H1 (cell line): Measurements from ENCODE around the gene PRR19. TPM values are rescaled to one million over a fixed set of nuclear protein-coding genes. Genes with fewer than 3 reads are reported as not detected.

Experiments
- BACH1 ChIP-seq: IDR thresholded peaks from 2 replicates; pipeline ENCODE4 v1.6.1; 2012; ENCODE audit warnings: low read length, improper control_type of control experiment
- YY1 ChIP-seq: IDR thresholded peaks from 2 replicates; pipeline ENCODE4 v1.6.1; 2011; ENCODE audit warnings: low read depth, mild to moderate bottlenecking, low read length
- polyA plus RNA-seq, 7 experiments: library from polyadenylated mRNA; depleted of rRNA in 3 of 7; stranded (reverse) in 5 of 7; unstranded in 2 of 7; fragments of >200 nt in 5 of 7; fragments of 200-250 nt in 2 of 7; gene quantifications; 1 replicate in 5 of 7; 2 replicates in 1 of 7; 4 replicates in 1 of 7; pipeline versions ENCODE4 v1.2.1 to v1.2.3, GENCODE V29; 2011 to 2013; ENCODE audit warnings: missing spikeins in 2 of 7, mixed read lengths in 2 of 7
- total RNA-seq: library from RNA; stranded (reverse); fragmentation: NEBNext Ultra II Directional; extraction: Animal tissue kit (Norgen Biotek cat#: 25700); gene quantifications from 2 replicates; pipeline ENCODE4 v1.2.1, GENCODE V29; 2021
- TF ChIP-seq, protein P1 (sequence below): fragments of 300-600 bp; sonication (generic); IDR thresholded peaks from 2 replicates; pipeline ENCODE4 v1.7.1; 2012; ENCODE audit warnings: low read length, moderate library complexity, mild to moderate bottlenecking, inconsistent platforms; ENCODE audit not compliant: insufficient replicate concordance

The PRR19 gene
- total and polyA plus RNA-seq, 2 of the 8 experiments (the other 6 are each of a cell fraction or from before 2014, with no cell fraction given): 7.2 to 7.5 TPM

DNA sequence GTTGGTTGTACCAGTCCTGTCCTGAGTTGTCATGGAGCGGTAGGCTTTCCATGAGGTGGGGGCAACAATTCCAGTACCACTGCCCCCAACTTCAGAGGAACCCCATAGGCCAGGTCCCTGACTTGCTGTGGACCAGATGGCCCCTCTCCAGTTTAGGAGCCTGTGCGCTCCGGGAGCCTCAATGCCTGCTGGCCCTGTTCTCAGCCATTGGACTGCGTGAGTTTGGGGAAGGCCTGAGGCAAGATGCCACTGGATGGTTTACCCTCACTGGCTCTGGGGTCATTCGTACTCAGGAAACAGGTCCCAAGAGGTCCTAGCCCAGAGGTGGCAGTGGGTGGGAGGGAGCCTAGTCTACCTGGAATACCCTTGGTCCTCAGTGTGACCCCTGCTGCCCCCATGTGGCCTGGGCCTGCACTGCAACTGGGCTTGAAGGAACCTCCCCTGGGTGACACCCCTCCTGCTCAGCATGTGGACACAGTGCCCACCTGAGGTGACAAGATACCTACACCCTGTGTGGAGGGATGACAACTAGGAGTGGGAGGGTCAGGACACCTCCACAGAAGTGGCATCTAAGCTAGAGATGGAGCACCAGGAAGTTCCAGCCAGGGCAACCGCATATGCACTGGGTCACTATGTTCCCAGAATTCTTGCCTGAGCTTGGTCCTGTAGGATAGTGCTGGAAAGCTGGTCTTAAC is 6.0 kb upstream of the PRR19 start (continued):
- TF ChIP-seq, protein P1, sequence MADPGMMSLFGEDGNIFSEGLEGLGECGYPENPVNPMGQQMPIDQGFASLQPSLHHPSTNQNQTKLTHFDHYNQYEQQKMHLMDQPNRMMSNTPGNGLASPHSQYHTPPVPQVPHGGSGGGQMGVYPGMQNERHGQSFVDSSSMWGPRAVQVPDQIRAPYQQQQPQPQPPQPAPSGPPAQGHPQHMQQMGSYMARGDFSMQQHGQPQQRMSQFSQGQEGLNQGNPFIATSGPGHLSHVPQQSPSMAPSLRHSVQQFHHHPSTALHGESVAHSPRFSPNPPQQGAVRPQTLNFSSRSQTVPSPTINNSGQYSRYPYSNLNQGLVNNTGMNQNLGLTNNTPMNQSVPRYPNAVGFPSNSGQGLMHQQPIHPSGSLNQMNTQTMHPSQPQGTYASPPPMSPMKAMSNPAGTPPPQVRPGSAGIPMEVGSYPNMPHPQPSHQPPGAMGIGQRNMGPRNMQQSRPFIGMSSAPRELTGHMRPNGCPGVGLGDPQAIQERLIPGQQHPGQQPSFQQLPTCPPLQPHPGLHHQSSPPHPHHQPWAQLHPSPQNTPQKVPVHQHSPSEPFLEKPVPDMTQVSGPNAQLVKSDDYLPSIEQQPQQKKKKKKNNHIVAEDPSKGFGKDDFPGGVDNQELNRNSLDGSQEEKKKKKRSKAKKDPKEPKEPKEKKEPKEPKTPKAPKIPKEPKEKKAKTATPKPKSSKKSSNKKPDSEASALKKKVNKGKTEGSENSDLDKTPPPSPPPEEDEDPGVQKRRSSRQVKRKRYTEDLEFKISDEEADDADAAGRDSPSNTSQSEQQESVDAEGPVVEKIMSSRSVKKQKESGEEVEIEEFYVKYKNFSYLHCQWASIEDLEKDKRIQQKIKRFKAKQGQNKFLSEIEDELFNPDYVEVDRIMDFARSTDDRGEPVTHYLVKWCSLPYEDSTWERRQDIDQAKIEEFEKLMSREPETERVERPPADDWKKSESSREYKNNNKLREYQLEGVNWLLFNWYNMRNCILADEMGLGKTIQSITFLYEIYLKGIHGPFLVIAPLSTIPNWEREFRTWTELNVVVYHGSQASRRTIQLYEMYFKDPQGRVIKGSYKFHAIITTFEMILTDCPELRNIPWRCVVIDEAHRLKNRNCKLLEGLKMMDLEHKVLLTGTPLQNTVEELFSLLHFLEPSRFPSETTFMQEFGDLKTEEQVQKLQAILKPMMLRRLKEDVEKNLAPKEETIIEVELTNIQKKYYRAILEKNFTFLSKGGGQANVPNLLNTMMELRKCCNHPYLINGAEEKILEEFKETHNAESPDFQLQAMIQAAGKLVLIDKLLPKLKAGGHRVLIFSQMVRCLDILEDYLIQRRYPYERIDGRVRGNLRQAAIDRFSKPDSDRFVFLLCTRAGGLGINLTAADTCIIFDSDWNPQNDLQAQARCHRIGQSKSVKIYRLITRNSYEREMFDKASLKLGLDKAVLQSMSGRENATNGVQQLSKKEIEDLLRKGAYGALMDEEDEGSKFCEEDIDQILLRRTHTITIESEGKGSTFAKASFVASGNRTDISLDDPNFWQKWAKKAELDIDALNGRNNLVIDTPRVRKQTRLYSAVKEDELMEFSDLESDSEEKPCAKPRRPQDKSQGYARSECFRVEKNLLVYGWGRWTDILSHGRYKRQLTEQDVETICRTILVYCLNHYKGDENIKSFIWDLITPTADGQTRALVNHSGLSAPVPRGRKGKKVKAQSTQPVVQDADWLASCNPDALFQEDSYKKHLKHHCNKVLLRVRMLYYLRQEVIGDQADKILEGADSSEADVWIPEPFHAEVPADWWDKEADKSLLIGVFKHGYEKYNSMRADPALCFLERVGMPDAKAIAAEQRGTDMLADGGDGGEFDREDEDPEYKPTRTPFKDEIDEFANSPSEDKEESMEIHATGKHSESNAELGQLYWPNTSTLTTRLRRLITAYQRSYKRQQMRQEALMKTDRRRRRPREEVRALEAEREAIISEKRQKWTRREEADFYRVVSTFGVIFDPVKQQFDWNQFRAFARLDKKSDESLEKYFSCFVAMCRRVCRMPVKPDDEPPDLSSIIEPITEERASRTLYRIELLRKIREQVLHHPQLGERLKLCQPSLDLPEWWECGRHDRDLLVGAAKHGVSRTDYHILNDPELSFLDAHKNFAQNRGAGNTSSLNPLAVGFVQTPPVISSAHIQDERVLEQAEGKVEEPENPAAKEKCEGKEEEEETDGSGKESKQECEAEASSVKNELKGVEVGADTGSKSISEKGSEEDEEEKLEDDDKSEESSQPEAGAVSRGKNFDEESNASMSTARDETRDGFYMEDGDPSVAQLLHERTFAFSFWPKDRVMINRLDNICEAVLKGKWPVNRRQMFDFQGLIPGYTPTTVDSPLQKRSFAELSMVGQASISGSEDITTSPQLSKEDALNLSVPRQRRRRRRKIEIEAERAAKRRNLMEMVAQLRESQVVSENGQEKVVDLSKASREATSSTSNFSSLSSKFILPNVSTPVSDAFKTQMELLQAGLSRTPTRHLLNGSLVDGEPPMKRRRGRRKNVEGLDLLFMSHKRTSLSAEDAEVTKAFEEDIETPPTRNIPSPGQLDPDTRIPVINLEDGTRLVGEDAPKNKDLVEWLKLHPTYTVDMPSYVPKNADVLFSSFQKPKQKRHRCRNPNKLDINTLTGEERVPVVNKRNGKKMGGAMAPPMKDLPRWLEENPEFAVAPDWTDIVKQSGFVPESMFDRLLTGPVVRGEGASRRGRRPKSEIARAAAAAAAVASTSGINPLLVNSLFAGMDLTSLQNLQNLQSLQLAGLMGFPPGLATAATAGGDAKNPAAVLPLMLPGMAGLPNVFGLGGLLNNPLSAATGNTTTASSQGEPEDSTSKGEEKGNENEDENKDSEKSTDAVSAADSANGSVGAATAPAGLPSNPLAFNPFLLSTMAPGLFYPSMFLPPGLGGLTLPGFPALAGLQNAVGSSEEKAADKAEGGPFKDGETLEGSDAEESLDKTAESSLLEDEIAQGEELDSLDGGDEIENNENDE: no peak
- TF ChIP-seq YY1 (no peak), BACH1 (no peak)
